ENCODE measurements around the gene ZIC5.

The ZIC5 gene

GRCh38 chr13:99987154-99988019, 15.8 kb upstream of the ZIC5 start:
- DNase-seq (ENCODE audit: low spot score): no peak

GRCh38 chr13:99986741-99987140, 15.2 kb upstream of the ZIC5 start:
- peak; percentile 34 for DNase-seq (ENCODE audit: low spot score)

GRCh38 chr13:99985886-99986527, 14.4 kb upstream of the ZIC5 start:
- no peak for DNase-seq (ENCODE audit: low spot score)

GRCh38 chr13:99985241-99985874, 13.8 kb upstream of the ZIC5 start:
- DNase-seq (ENCODE audit: low spot score): no peak

- no peak for DNase-seq (ENCODE audit: low spot score)
Measured at GRCh38 chr13:99984461-99985240, 13.1 kb upstream of the ZIC5 start.

GRCh38 chr13:99983499-99984401, 12.2 kb upstream of the ZIC5 start:
- no peak for DNase-seq (ENCODE audit: low spot score)

GRCh38 chr13:99982731-99983498, 11.3 kb upstream of the ZIC5 start:
- DNase-seq (ENCODE audit: low spot score): no peak

GRCh38 chr13:99982036-99982730, 10.6 kb upstream of the ZIC5 start:
- DNase-seq (ENCODE audit: low spot score): no peak

- peak; percentile 43 for DNase-seq (ENCODE audit: low spot score)
Measured at GRCh38 chr13:99981735-99982035, 10.1 kb upstream of the ZIC5 start, which contains the start of gene ZIC2. Gene ZIC2, plus strand, starts transcription at chr13:99981784. Its CDS starts 281 bp downstream, at chr13:99982065.

- DNase-seq (ENCODE audit: low spot score): peak; percentile 50
Measured at GRCh38 chr13:99980824-99981734, 9.5 kb upstream of the ZIC5 start.

GRCh38 chr13:99980201-99980823, 8.7 kb upstream of the ZIC5 start:
- DNase-seq (ENCODE audit: low spot score): peak; percentile 75

GRCh38 chr13:99979453-99980200, 8.1 kb upstream of the ZIC5 start:
- no peak for DNase-seq (ENCODE audit: low spot score)

- no peak for DNase-seq (ENCODE audit: low spot score)
Measured at GRCh38 chr13:99978799-99979452, 7.4 kb upstream of the ZIC5 start.

GRCh38 chr13:99977912-99978798, 6.6 kb upstream of the ZIC5 start:
- DNase-seq (ENCODE audit: low spot score): no peak

GRCh38 chr13:99977334-99977911, 5.9 kb upstream of the ZIC5 start:
- DNase-seq (ENCODE audit: low spot score): no peak

- no peak for DNase-seq (ENCODE audit: low spot score)
Measured at GRCh38 chr13:99976575-99976974, 5.0 kb upstream of the ZIC5 start.
